Ovary (tissue), 9 donors: ENCODE measurements around the gene LRTM1. TPM values are rescaled to one million over a fixed set of nuclear protein-coding genes. Genes with fewer than 3 reads are reported as not detected.

Source experiments
- DNase-seq, 5 donors: peaks; one replicate each; pipeline ENCODE4 v3.0.0-alpha.2; 2019 to 2020
- H3K27ac ChIP-seq, 2 donors: fragments of 200-600 bp; one replicate each; pipeline versions ENCODE4 v1.5.1 to v1.8.0; 2019 to 2022
- H3K27me3 ChIP-seq: fragments of 200-600 bp; one replicate; pipeline ENCODE4 v1.8.0; 2022
- H3K36me3 ChIP-seq: fragments of 200-600 bp; sonication (generic); one replicate; pipeline ENCODE4 v1.5.1; 2019
- H3K4me1 ChIP-seq: one replicate; pipeline ENCODE4 v1.8.1; 2013; ENCODE audit warnings: mild to moderate bottlenecking, moderate library complexity; ENCODE audit not compliant: insufficient read depth
- H3K4me3 ChIP-seq: fragments of 200-600 bp; sonication (generic); one replicate; pipeline ENCODE4 v1.5.1; 2017
- H3K9me3 ChIP-seq, 2 donors: fragments of 200-600 bp in 1 of 2; sonication (generic) in 1 of 2; one replicate each; pipeline versions ENCODE4 v1.5.1 to v1.8.1; 2013 to 2019; ENCODE audit warnings: mild to moderate bottlenecking in 1 of 2, moderate library complexity in 1 of 2
- EP300 ChIP-seq: sonication (generic); formaldehyde crosslinking; IDR thresholded peaks from one replicate; pipeline ENCODE4 v1.6.1; 2017; ENCODE audit warnings: antibody characterized with exemption
- POLR2A ChIP-seq: fragments of 450-650 bp; IDR thresholded peaks from one replicate; pipeline ENCODE4 v1.6.1; 2017; ENCODE audit warnings: antibody characterized with exemption, mild to moderate bottlenecking, moderate library complexity
- WGBS, 3 donors: extraction: QIAGEN DNeasy Blood & Tissue Kit in 1 of 3; methylation state at CpG; one replicate each; pipeline versions ENCODE4 v1.1.5 to v1.1.7; 2013 to 2017; 5-methylcytosine and 5-hydroxymethylcytosine counted together
- intact Hi-C, 4 donors: fragments of 100-400 bp; cut with DNase I; formaldehyde crosslinking; loops; one replicate each; pipeline versions ENCODE4 v1.11.0 to v1.15.1; 2022 to 2023
- polyA plus RNA-seq, 2 donors: library from polyadenylated mRNA; stranded (reverse); fragments of 200-250 nt in 1 of 2; fragments of 350-450 nt in 1 of 2; fragmentation: Illumina TruSeq in 1 of 2; extraction: RNeasy Lipid Tissue Mini Kit (QIAGEN cat#74804) in 1 of 2; gene quantifications; one replicate each; pipeline ENCODE4 v1.2.3, GENCODE V29; 2013 to 2014
- total RNA-seq, 7 donors: library from RNA; depleted of rRNA in 2 of 7; stranded (reverse); fragments of >200 nt in 2 of 7; fragmentation: NEBNext Ultra II Directional in 3 of 7; extraction: Animal tissue kit (Norgen Biotek cat#: 25700) in 3 of 7; gene quantifications; one replicate each; pipeline versions ENCODE4 v1.1.0 to v1.2.4, GENCODE V29; 2016 to 2023
- TF ChIP-seq, protein P1 (sequence below), 3 donors: fragments of 450-650 bp in 2 of 3; fragments of 200-600 bp in 1 of 3; IDR thresholded peaks; one replicate each; pipeline versions ENCODE4 v1.5.1 to v1.8.0; 2016 to 2022; ENCODE audit warnings: antibody characterized with exemption in 3 of 3, mild to moderate bottlenecking in 1 of 3
- donor health status: DM: no; HTN: no; CAD: no; lungs with moderate emphysema.
- donor health status: DM: no; HTN: no; CAD: no.
- donor health status: Bipolar disorder and iron deficiency.
- donor health status: DM: yes; HTN: yes; CAD: no.
- donor health status: DM: no; HTN: no; CAD: no.
- donor health status: DM: yes; HTN: yes; CAD: no.

Gene LRTM1
- total and polyA plus RNA-seq, 9 donors, result not detected

DNA sequence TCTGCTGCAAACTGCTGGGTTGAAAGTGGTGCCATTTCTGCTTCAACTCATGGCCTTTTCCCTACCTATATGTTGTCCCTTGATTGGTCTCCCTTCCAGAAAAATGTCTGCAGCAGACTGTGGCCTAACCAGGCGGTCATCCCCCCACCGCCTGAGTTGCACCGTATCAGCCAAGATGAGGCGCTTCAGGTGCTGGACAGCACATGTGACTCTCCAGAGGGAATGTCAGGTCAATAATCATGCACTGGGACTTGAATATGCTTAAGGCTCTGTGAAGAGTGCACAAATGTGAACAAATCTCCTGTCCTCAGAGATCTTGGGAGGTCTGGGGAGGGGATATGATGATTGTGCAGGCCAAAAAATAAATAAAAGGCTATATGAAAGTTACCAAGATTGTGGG is 32.2 kb downstream of the LRTM1 start:
- Histone ChIP-seq H3K27me3 (no peaks in the 10 kb centered on the region), H3K4me1 (peaks cover 4% of the 10 kb centered on the region), H3K9me3 (no peaks in the 10 kb centered on the region), H3K27ac (no peak overlapping the region), H3K4me3 (no peak overlapping the region), H3K36me3 (no peaks in the 10 kb centered on the region)
- TF ChIP-seq EP300, result no peak
- TF ChIP-seq POLR2A, result no peak
- TF ChIP-seq, protein P1, sequence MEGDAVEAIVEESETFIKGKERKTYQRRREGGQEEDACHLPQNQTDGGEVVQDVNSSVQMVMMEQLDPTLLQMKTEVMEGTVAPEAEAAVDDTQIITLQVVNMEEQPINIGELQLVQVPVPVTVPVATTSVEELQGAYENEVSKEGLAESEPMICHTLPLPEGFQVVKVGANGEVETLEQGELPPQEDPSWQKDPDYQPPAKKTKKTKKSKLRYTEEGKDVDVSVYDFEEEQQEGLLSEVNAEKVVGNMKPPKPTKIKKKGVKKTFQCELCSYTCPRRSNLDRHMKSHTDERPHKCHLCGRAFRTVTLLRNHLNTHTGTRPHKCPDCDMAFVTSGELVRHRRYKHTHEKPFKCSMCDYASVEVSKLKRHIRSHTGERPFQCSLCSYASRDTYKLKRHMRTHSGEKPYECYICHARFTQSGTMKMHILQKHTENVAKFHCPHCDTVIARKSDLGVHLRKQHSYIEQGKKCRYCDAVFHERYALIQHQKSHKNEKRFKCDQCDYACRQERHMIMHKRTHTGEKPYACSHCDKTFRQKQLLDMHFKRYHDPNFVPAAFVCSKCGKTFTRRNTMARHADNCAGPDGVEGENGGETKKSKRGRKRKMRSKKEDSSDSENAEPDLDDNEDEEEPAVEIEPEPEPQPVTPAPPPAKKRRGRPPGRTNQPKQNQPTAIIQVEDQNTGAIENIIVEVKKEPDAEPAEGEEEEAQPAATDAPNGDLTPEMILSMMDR (IDR thresholded peaks at IDR 0.05), result no peak
- intact Hi-C loops, result no loop called here
- no peak for DNase-seq
- WGBS, 3 donors, result 94 to 97% (median 97%) methylated on average over 4 of the region's 4 CpGs

DNA sequence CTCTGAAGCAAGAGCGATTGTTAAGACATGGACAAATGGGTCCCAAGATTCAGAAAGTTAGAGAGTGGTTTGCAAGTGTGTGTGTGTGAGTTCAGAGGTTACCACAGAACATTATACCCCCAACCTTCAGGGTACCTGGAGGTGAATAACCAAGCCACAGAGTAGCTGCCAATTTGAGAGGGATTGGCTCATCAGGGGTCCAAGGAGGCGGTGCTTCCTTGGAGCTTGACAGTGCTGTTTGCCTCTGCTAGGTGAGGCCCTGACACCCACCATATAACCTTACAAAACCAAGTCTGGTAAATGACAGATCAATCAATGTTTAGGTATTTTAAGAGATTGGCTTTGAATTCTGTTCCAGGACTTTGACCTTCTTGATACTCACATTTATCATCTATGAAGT is 35.7 kb downstream of the LRTM1 start:
- no peak for DNase-seq
- Histone ChIP-seq H3K9me3 (no peaks in the 10 kb centered on the region), H3K27me3 (no peaks in the 10 kb centered on the region), H3K4me3 (no peak overlapping the region), H3K4me1 (peaks cover 4% of the 10 kb centered on the region), H3K27ac (peak overlapping the region; percentile 13 to 80), H3K36me3 (no peaks in the 10 kb centered on the region)
- intact Hi-C loops, result no loop called here
- 49 to 100% (median 97%) methylated on average over 2 of the region's 2 CpGs for WGBS, 3 donors
- TF ChIP-seq, protein P1 (IDR thresholded peaks at IDR 0.05), result no peak

DNA sequence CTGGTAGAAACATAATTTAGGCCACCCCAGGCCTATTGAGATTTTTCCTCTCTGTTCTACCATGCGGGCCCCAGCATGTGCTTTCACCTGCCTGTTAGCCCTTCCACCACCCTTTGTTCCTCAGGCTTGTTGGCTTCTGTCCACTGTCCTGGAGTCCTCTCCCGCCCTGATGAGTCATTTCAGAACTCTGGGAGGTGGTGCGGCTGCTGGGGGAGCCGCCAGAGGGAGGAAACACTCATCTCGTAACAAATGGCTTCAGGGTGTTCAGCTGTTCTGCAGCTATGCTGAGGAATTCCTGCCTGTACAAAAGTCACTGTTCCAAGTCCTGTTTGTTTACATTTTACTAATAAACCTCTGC is 36.3 kb downstream of the LRTM1 start:
- Histone ChIP-seq H3K9me3 (no peaks in the 10 kb centered on the region), H3K27ac (peak overlapping the region; percentile 55 to 80), H3K4me1 (peaks cover 4% of the 10 kb centered on the region), H3K36me3 (no peaks in the 10 kb centered on the region), H3K27me3 (no peaks in the 10 kb centered on the region), H3K4me3 (no peak overlapping the region)
- 4 to 9% (median 7%) methylated on average over 5 of the region's 5 CpGs for WGBS, 3 donors
- DNase-seq, result peak; percentile 84 to 92 (median 85)
- intact Hi-C loops, result no loop called here
- no peak for TF ChIP-seq EP300
- TF ChIP-seq POLR2A, result no peak
- TF ChIP-seq, protein P1 (IDR thresholded peaks at IDR 0.05), result peak; percentile 23 to 62 (median 62)

DNA sequence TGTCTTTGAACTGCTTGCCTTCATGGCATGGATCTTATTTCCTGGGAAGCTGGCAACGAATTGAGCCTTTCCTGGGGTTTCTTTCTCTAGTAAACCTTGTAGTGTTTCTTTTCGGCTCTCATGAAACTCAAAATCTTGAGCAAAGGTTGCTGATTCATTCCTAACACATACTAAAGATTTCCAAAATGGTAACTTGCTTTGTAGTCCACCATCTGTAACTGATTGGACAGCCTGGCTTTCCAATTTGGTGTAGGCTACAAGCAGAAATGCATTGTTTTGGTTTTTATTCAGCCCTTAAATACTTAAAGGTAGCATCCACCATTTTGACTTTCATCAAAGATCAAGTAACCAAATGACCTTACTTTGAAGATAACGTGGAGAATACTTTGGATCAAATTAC is 38.1 kb downstream of the LRTM1 start:
- no peaks in the 10 kb centered on the region for H3K27me3 ChIP-seq
- no peak overlapping the region for H3K4me3 ChIP-seq
- TF ChIP-seq POLR2A (no peak), EP300 (no peak)
- TF ChIP-seq, protein P1 (IDR thresholded peaks at IDR 0.05), result no peak
- no peaks in the 10 kb centered on the region for H3K36me3 ChIP-seq
- no peak for DNase-seq
- peaks cover 4% of the 10 kb centered on the region for H3K4me1 ChIP-seq
- H3K9me3 ChIP-seq, result no peaks in the 10 kb centered on the region
- intact Hi-C loops, result no loop called here
- 90 to 93% (median 93%) methylated on average over 3 of the region's 3 CpGs for WGBS, 3 donors
- H3K27ac ChIP-seq, result no peak overlapping the region

DNA sequence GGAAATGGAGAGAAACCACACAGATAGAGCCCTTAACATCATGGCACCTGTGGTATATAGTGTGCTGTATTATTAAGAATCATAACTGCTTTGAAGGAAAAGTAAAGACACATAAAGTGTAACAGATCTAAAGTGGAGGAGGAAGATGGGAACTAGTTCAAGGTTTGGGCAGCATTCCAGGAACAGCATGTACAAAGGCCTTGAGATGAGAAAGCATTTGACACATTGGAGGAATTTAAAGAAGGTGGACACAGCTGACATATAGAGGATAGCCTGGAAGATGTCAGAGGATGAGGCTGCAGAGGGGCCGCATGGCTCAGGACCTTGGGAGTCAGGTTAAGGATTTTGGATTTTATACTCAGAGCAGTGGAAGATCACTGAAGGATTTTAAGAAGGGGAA is 39.0 kb downstream of the LRTM1 start:
- intact Hi-C loops, result no loop called here
- H3K27ac ChIP-seq, result no peak overlapping the region
- no peak for TF ChIP-seq POLR2A
- TF ChIP-seq, protein P1 (IDR thresholded peaks at IDR 0.05), result no peak
- no peak for TF ChIP-seq EP300
- H3K4me3 ChIP-seq, result no peak overlapping the region
- 20 to 46% (median 45%) methylated on average over 1 of the region's 1 CpG for WGBS, 3 donors
- peak in 2 of 5 donors; percentile 28 to 48 for DNase-seq
- no peaks in the 10 kb centered on the region for H3K27me3 ChIP-seq
- H3K36me3 ChIP-seq, result no peaks in the 10 kb centered on the region
- no peaks in the 10 kb centered on the region for H3K9me3 ChIP-seq
- H3K4me1 ChIP-seq, result peaks cover 4% of the 10 kb centered on the region
